GM12878 (cell line): Measurements from ENCODE around the gene GPATCH2L. TPM values are rescaled to one million over a fixed set of nuclear protein-coding genes. Genes with fewer than 3 reads are reported as not detected.

Source experiments
- ATAC-seq: fragments of 200-7000 bp; cut with Tn5 transposase; 3 replicates; pipeline ENCODE4 v1.9.1; 2020; ENCODE audit warnings: mild to moderate bottlenecking, moderate library complexity
- BruUV-seq: library from RNA; stranded (reverse); fragments of 400-500 nt; replicated peaks from 2 replicates; lab custom pipeline; 2021; lab: Mats Ljungman, UMichigan
- CTCF ChIA-PET: fragments of 300-600 bp; sonication (Branson Sonifier 250); formaldehyde crosslinking; extraction: SDS; loops from one replicate; lab custom pipeline; 2021; ENCODE audit warnings: inconsistent platforms; lab: Yijun Ruan, JAX
- POLR2A ChIA-PET: fragments of 350-600 bp; formaldehyde crosslinking; extraction: SDS; loops from one replicate; lab custom pipeline; 2021; ENCODE audit warnings: inconsistent platforms; lab: Charles Lee
- RAD21 ChIA-PET: fragments of 300-600 bp; sonication (Branson Sonifier 250); formaldehyde crosslinking; loops from one replicate; lab custom pipeline; 2023; ENCODE audit warnings: antibody characterized with exemption; ENCODE audit not compliant: unreplicated experiment; lab: Charles Lee
- SMC1A ChIA-PET: fragments of 300-600 bp; sonication (Branson Sonifier 250); formaldehyde crosslinking; loops from one replicate; lab custom pipeline; 2023; ENCODE audit not compliant: unreplicated experiment, uncharacterized antibody; lab: Charles Lee
- DNase-seq: peaks from one replicate; pipeline ENCODE4 v3.0.0-alpha.2; 2011; ENCODE audit warnings: low read depth, low spot score
- FAIRE-seq: peaks from 3 replicates; lab custom pipeline; 2011; peaks lifted over from hg19 to GRCh38; lab: Jason Lieb, UNC
- H2AFZ ChIP-seq: 2 replicates; pipeline ENCODE4 v1.6.0; 2011; ENCODE audit warnings: low read depth, low read length, control low read depth; ENCODE audit not compliant: control insufficient read depth
- H3K27ac ChIP-seq: 2 replicates; pipeline ENCODE4 v1.5.1; 2011; ENCODE audit warnings: control low read depth; ENCODE audit not compliant: control insufficient read depth, insufficient read depth
- H3K27me3 ChIP-seq, 2 experiments: replicated peaks in 1 of 2; 2 replicates each; pipeline versions ENCODE4 v1.6.0 to v1.6.1; 2011; ENCODE audit warnings: low read length in 1 of 2; ENCODE audit not compliant: control insufficient read depth in 2 of 2, insufficient read depth in 2 of 2
- H3K36me3 ChIP-seq, 2 experiments: 2 replicates each; pipeline ENCODE4 v1.5.1; 2011; ENCODE audit warnings: low read length in 1 of 2; ENCODE audit not compliant: control insufficient read depth in 2 of 2, insufficient read depth in 2 of 2
- H3K4me1 ChIP-seq: 2 replicates; pipeline ENCODE4 v1.6.1; 2011; ENCODE audit warnings: mild to moderate bottlenecking, low read length, moderate library complexity, mixed read lengths; ENCODE audit not compliant: control insufficient read depth, insufficient read depth
- H3K4me2 ChIP-seq: 2 replicates; pipeline ENCODE4 v1.6.0; 2011; ENCODE audit warnings: control low read depth; ENCODE audit not compliant: control insufficient read depth, insufficient read depth
- H3K4me3 ChIP-seq: fragments of 200-600 bp; sonication (generic); 2 replicates; pipeline ENCODE4 v1.5.1; 2016
- H3K79me2 ChIP-seq: 2 replicates; pipeline ENCODE4 v1.6.0; 2011; ENCODE audit warnings: low read length; ENCODE audit not compliant: control insufficient read depth, insufficient read depth
- H3K9ac ChIP-seq: 2 replicates; pipeline ENCODE4 v1.8.0; 2011; ENCODE audit warnings: low read length, control low read depth, mixed read lengths; ENCODE audit not compliant: control insufficient read depth, insufficient read depth
- H3K9me3 ChIP-seq: replicated peaks from 3 replicates; pipeline ENCODE4 v1.5.1; 2011; ENCODE audit warnings: mild to moderate bottlenecking, low read length; ENCODE audit not compliant: control insufficient read depth, insufficient read depth
- H4K20me1 ChIP-seq: 2 replicates; pipeline ENCODE4 v1.6.0; 2011; ENCODE audit not compliant: control insufficient read depth, insufficient read depth
- BCL3 ChIP-seq: IDR thresholded peaks from 2 replicates; pipeline ENCODE4 v1.6.1; 2011; ENCODE audit warnings: borderline replicate concordance, low read depth, mild to moderate bottlenecking, moderate library complexity, low read length; ENCODE audit not compliant: insufficient read depth, poor library complexity, severe bottlenecking
- CTCF ChIP-seq, 3 experiments: IDR thresholded peaks in 2 of 3; conservative IDR thresholded peaks in 1 of 3; 2 replicates each; pipeline ENCODE4 v1.5.1; 2011; ENCODE audit warnings: low read depth in 3 of 3, low read length in 3 of 3, mild to moderate bottlenecking in 3 of 3, control low read depth in 2 of 3, moderate library complexity in 2 of 3, inconsistent platforms in 1 of 3, mixed read lengths in 1 of 3; ENCODE audit not compliant: control insufficient read depth in 2 of 3, insufficient read depth in 1 of 3; ENCODE audit errors: extremely low read depth in 1 of 3
- CUX1 ChIP-seq: IDR thresholded peaks from 2 replicates; pipeline ENCODE4 v1.6.1; 2012; ENCODE audit warnings: improper control_type of control experiment, low read depth, low read length; ENCODE audit not compliant: insufficient replicate concordance
- FOXK2 ChIP-seq: fragments of 450-650 bp; IDR thresholded peaks from 2 replicates; pipeline ENCODE4 v1.6.1; 2017; ENCODE audit warnings: mild to moderate bottlenecking, moderate library complexity
- IKZF1 ChIP-seq: fragments of 450-650 bp; conservative IDR thresholded peaks from 2 replicates; pipeline ENCODE4 v1.6.1; 2017; ENCODE audit warnings: antibody characterized with exemption, mild to moderate bottlenecking
- KAT2A ChIP-seq: conservative IDR thresholded peaks from 2 replicates; pipeline ENCODE4 v1.6.1; 2011; ENCODE audit warnings: low read depth, low read length; ENCODE audit not compliant: control insufficient read depth
- PKNOX1 ChIP-seq: fragments of 450-650 bp; IDR thresholded peaks from 2 replicates; pipeline ENCODE4 v1.6.1; 2016; ENCODE audit warnings: mild to moderate bottlenecking
- RFX5 ChIP-seq: IDR thresholded peaks from 2 replicates; pipeline ENCODE4 v1.6.1; 2011; ENCODE audit warnings: low read depth, low read length, improper control_type of control experiment
- TCF3 ChIP-seq: IDR thresholded peaks from 2 replicates; pipeline ENCODE4 v1.6.1; 2012; ENCODE audit warnings: low read depth, mild to moderate bottlenecking, low read length, borderline replicate concordance; ENCODE audit not compliant: insufficient read depth
- ZNF622 ChIP-seq: fragments of 450-650 bp; IDR thresholded peaks from 2 replicates; pipeline ENCODE4 v1.6.1; 2017; ENCODE audit warnings: mild to moderate bottlenecking, inconsistent platforms
- WGBS: methylation state at CpG from one replicate; pipeline ENCODE4 v1.1.6; 2016; ENCODE audit warnings: low lambda C conversion rate; ENCODE audit not compliant: insufficient replicate concordance, insufficient coverage; ENCODE audit errors: missing lambda C conversion rate; 5-methylcytosine and 5-hydroxymethylcytosine counted together
- in situ Hi-C: fragments of 300-500 bp; cut with MboI; formaldehyde crosslinking; loops from 9 replicates; pipeline ENCODE4 v1.14.3; 2018; ENCODE audit warnings: mixed read lengths
- intact Hi-C: fragments of 100-400 bp; cut with micrococcal nuclease; formaldehyde crosslinking; loops from one replicate; pipeline ENCODE4 v1.14.2; 2022; ENCODE audit not compliant: unreplicated experiment
- polyA plus RNA-seq, 11 experiments: library from polyadenylated mRNA; depleted of rRNA in 4 of 11; unstranded in 6 of 11; stranded (reverse) in 5 of 11; fragments of >200 nt; fragmentation: Nextera tagmentation in 4 of 11; fragmentation: Illumina TruSeq in 1 of 11; extraction: Ambion mirVana in 4 of 11; extraction: Trizol in 1 of 11; gene quantifications; 1 replicate in 1 of 11; 2 replicates in 10 of 11; pipeline versions ENCODE4 v1.2.1 to v1.2.3, GENCODE V29; 2011 to 2016; ENCODE audit warnings: inconsistent platforms in 2 of 11, missing spikeins in 2 of 11, low read depth in 1 of 11
- total RNA-seq, 4 experiments: library from RNA; depleted of rRNA in 3 of 4; stranded (reverse); fragments of >200 nt in 3 of 4; fragmentation: Illumina TruSeq in 1 of 4; extraction: Trizol in 1 of 4; gene quantifications; 2 replicates each; pipeline versions ENCODE4 v1.2.1 to v1.2.3, GENCODE V29; 2013 to 2021

The GPATCH2L gene
- total and polyA plus RNA-seq, 10 of the 15 experiments (the other 5 are each of a cell fraction or from before 2014, with no cell fraction given), result 9.1 to 50.9 (median 24.4) TPM

- ChIA-PET SMC1A (no interaction called here), RAD21 (interaction anchor here (1.6 kb wide), 1 partner anchor 229 kb away, joined by 5 read pairs; no protein-coding TSS in a partner anchor), POLR2A (no interaction called here), CTCF (no interaction called here)
- in situ Hi-C loops (no loop called here), intact Hi-C loops (no loop called here)
- H3K4me2 ChIP-seq, result no peak overlapping the region
- no peak overlapping the region for H2AFZ ChIP-seq
- DNase-seq (no peak), ATAC-seq (no peak), FAIRE-seq (no peak)
- no peak overlapping the region for H3K9ac ChIP-seq
- no peaks in the 10 kb centered on the region for H3K79me2 ChIP-seq
- no peak overlapping the region for H3K4me3 ChIP-seq
- 44% methylated on average over 10 of the region's 10 CpGs for WGBS
- H3K27me3 ChIP-seq, result no peaks in the 10 kb centered on the region
- H4K20me1 ChIP-seq, result no peaks in the 10 kb centered on the region; the same call in 1 of the 2 replicates
- H3K36me3 ChIP-seq, result no peaks in the 10 kb centered on the region
- H3K4me1 ChIP-seq, result no peaks in the 10 kb centered on the region
- H3K27ac ChIP-seq, result no peak overlapping the region
- BruUV-seq, result no TSS peak
- H3K9me3 ChIP-seq, result no peaks in the 10 kb centered on the region
- TF ChIP-seq ZNF622 (no peak), CUX1 (no peak), RFX5 (no peak), BCL3 (no peak), KAT2A (no peak), IKZF1 (no peak), TCF3 (no peak), PKNOX1 (no peak), FOXK2 (no peak), CTCF (IDR thresholded peaks at IDR 0.05 in 2 of 3, conservative IDR thresholded peaks at IDR 0.05 in 1 of 3; ENCODE audit: control insufficient read depth in 2 of 3, extremely low read depth in 1 of 3, insufficient read depth in 1 of 3, low read depth in 3 of 3, low read length in 3 of 3) (no peak)
These were observed 28.1 kb upstream of the GPATCH2L start for GRCh38 chr14:76123426-76124225.
